ENCODE results near the gene BRD3.

Gene BRD3

DNA sequence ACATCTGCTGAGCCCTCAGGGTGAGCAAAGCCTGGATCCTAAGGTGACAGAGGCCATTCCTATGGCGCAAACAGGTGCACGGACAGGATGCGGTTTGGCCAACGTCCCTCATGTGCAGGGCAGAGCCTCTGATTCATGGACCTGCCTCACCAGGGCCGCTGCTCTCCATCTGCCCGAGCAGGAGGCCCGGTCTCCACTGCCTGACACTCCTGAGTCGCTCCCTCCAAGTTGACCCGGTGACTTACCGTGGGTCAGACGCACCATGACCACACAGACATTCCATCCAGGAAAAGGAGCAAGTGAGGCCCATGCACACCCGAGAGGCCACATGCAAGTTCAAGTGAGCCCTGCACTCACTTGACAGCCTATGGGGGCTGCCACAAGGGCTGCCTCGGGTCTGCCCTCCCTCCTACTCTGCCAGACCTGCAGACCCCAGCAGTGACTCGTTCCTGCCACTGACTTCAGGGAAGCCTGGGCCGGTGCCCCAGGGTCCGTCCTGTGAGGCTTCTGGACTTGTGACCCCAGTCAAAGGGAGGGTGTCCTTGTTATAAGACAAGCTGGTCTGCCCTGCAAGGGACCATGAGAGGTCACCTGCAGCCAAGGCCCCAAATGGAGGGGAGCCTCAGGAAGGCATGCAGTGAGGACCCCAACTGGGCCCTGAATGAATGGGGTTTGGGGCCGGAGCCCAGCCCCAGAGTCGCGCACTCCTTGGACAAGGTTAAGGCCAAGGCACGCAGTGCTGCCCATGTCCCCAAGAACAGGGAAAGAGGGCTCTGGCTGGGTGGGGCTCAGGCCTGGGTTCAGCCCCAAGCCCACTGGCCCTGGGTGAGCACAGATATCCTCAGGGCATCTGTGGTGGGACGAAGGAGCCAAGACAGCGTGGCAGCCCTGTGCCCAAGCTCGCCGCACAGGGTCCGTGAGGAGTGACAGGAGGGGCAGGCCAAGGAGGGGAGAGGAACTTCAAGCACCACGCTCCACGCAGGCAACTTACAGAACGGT lies 32.5 kb downstream of the BRD3 start:
- DNase-seq: no peak

GRCh38 chr9:134034215-134035040 lies 33.4 kb downstream of the BRD3 start:
- DNase-seq: no peak

GRCh38 chr9:134033516-134034214 lies 34.2 kb downstream of the BRD3 start:
- DNase-seq: no peak

DNA sequence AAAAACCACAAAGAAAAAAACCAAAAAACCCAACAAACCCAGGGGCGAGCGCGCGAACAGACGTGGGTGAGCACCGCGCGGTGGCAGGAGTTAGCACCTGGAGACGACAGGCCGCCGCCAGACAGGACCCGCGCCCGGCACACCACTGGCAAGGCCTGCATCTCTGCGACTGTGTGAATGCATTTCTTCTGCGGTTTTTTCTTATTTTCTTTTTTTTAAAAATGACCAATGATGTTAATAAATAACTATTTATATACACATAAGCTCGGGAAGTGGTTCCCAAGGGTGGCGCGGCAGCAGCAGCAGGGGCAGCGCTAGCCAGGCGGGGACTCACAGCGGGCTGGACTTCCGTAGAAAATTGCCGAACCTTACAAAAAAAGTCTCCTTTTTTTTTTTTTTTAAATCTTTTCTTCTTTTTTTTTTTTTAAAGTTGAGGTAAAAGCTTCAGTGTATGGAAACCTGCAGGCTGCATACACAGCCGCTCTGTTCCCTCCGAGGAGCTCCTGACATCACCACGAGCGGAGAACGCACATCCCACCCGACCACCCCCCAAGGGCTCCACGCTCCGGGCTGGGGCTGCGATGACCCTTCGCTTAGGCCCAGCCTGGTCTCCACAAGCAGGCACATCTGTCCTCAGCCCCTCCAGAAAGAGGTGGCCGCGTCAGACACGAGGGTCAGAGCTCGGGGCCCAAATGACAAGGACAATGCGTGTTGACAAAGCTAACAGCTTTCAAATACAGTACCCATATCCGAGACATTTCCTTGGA lies 35.2 kb downstream of the BRD3 start:
- no peak for DNase-seq

GRCh38 chr9:134031783-134032182 lies 36.0 kb downstream of the BRD3 start:
- no peak for DNase-seq

DNA sequence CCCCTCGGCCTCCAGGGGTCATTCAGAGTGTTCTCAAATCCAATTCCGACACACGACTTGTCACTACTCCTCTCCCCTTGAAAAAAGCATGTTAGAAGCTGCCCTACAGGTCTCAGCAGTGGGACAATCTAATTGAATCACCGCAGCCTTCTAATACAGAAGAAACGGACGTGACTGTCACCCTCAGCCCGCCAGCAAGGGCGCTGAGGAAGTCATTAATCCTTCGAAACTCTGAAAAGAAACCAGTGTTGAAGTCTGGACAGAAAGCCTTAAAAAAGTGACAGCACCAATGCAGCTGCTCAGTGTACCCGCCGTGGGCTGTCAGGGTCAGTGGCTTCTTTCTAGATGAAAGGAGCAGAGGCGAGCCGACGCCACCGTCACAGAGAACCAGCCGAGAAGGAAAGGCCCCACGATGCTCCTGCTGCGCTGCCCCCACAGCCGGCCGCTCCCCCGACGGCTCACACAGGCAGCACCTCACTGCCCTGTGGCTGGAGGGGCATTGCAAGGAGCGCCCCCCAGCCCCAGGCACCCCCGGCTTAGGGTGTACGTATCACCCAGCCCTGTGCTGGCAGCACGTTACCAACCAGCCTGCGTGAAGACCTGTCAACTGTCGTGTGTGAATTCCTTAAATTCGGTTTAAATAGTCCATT lies 36.9 kb downstream of the BRD3 start:
- no peak for DNase-seq

DNA sequence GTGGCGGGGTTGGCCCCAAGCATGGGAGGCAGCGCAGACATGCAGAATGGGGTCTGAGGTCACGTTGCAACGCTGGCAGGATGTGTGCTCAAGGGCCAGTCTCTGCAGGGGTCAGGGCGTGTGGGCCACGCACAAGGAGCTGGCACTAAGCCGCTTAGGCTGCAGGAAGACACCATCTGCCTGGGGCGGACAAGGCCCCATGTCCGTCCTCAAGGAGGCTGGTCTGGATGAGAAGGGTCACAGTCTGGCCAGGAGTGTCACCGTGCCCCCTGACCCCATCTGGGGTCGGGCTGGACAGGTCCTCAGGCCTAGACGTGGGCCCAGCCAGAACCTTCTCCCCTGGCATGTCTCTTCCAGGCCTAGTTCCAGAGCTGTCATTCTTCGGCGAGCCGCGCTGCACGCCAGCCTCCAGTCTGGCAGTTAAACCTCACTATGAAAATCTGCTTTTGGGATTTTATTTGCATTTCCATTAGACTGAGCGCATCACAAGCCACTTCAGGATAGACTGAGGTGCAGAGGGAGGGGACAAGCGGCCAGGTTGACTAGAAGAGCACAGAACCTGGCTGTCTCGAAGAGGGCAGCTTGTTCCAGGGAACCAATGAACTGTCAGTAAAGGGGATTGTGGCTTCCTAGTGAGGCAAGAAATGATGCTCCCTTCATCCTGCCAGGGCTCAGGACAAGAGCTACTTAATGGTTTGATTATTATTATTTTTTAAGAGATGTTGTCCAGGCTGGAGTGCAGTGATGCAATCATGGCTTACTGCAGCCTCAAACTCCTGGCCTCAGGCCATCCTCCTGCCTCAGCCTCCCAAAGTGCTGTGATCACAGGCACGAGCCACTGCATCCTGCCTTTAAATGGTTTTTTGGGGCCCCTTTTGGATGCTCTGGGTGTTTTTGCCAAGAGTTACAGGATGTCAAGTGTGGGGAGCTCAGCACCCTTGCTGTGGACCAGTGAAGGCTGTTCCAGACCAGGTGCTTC lies 38.3 kb downstream of the BRD3 start:
- no peak for DNase-seq

DNA sequence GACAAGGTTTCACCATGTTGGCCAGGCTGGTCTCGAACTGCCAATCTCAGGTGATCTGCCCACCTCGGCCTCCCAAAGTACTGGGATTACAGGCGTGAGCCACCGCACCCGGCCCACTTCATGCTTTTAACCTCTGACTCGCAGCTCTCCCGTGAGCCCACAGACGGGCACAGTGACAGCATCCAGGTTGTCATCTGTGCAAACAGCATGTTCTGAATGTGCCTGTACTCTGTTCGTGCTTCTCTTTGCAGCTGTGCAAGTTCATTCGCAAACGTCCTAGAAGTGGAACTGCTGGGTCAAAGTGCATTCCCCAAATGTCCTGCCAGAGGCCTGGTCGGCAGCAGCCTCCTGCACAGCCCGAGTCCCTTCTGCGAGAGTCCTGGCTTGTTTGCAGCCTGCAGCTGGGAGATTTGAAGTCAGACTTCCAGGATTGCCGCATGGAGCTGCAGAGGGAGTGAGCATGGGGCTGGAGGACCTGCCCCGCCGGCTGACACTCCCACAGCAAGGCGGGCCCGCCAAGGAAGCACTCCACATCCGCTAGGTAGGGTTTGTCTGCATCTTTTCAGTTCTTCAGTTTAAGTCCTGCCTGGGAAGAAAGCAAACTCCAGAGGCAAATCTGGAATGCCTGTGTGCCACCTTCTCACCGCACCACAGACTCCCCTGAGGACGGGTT lies 39.1 kb downstream of the BRD3 start:
- no peak for DNase-seq

DNA sequence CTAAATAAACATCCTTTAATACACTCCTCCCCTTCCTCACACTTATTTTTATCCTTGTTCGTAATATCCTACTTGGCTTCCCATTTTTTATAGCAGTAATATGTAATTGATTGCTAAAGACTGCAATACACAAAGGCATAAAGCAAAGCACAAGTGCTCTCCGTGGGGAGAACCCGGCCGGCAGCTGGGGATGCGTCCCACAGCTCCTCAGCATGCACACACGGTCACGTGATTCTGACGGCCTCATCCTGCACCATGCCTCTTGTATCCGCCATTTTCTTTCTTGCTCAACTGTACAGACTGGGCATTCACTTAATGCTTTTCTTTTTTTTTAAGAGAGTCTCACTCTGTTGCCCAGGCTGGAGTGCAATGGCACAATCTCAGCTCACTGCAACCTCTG lies 39.8 kb downstream of the BRD3 start:
- no peak for DNase-seq

- no peak for DNase-seq
Observed at GRCh38 chr9:134027561-134027960, 40.3 kb downstream of the BRD3 start.

DNA sequence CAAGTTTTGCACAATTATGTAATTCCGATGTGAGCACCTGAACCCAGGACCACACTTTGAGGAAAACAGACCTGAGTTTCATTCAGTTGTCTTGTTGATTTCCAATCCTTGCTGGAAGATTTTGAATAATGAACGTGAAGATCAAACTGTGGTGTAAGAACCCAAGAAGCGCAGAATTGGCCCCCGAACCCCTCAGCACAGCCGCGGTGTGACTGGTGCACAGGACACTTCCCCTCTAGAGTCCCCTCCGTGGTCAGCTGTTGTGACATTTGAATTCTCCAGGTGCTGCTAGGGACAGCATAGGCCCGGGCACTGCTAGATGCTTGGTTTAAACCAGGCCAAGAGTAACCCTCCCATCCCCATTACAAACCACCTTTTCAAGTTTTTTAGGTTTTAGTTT lies 40.8 kb downstream of the BRD3 start:
- no peak for DNase-seq

DNA sequence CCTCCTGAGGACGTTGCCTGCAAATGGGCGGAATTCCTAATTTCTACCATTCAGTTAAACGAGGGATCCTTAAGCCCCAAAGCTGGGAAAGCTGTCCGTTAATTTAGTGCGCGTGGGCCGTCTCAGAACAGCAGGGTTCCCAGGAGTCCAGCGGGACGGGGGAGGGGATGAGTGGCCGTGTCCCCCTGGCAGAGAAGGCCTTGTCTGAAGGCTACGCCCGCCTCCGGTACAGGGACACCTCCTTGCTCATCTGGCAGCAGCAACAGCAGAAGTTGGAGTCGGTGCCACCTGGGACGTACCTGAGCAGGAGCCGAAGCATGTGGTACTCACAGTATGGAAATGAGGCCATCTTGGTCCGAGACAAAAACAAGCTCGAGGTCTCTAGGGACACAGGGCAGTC lies 41.2 kb downstream of the BRD3 start:
- no peak for DNase-seq

DNA sequence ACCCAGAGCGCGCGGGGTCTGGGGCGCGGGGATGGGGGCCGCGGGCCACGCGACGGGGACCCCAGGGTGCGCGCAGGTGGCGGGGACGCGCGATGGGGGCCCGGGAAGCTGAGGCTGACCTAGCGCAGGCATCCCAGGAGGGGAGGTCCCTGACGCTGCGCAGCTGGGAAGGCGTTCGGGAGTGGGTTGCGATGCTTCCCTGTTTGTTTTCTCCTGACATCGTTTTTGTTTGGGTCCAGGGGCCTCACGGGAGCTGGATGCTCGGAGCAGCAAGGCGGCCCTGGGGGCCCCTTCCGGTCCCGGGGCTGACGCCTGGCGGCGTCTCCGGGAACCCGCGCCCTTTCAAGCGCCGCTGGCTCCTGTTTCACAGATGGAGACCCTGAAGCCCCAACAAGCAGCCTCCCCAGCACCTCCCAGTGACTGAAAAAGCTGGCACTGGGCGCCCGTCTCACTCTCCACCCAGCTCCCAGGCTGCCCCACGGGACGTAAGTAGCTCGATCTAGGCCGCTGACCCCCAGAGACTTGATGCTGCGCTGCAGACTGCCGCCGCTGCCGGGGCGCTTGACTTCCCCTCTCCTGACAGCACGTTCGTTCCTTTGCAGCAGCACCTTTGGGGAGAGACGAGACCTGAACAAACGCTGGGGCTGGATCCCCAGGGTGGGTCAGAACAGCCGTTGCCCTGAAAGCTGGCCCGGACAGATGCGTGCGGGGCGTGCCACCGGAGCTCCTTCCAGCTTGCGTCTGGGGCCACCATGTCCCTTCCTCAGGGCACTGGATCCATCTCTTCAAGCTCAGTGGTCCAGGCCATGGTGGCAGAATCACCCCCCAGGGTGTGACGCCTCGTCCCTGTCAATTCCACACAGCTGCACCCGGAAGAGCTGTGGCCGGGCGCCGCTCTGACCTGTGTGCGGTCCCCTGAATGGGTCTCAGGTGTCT lies 42.0 kb downstream of the BRD3 start:
- DNase-seq: peak; percentile 43

GRCh38 chr9:134024828-134025605 lies 42.8 kb downstream of the BRD3 start, which contains the start of gene BRD3OS:
Gene BRD3OS (plus strand): TSS chr9:134025481. CDS start chr9:134026748, 1,267 bp downstream.
- DNase-seq: peak; percentile 88

DNA sequence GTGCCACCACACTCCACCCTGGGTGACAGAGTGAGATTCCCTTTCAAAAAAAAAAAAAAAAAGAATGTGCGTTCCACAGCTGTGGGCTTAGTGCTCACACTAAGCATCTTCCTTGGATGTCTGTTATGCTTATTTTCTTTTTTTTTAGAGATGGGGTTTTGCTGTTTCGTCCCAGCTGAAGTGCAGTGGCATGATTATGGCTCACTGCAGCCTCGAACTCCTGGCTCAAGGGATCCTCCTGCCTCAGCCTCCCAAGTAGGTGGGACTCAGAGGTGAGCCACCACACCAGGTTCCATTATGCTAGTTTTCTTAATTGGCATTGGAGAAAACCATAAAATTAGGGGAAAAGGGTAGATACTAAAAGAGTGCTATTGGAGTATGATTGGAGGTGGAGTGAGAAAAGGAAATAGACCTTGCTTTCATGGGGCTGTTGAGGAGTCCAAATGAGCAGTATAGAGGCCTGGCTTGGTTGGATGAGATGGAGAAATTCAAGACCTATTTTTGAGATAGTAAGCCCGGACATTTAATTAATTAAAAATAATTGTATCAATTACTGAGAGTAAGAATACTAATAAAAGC lies 43.5 kb downstream of the BRD3 start:
- no peak for DNase-seq

DNA sequence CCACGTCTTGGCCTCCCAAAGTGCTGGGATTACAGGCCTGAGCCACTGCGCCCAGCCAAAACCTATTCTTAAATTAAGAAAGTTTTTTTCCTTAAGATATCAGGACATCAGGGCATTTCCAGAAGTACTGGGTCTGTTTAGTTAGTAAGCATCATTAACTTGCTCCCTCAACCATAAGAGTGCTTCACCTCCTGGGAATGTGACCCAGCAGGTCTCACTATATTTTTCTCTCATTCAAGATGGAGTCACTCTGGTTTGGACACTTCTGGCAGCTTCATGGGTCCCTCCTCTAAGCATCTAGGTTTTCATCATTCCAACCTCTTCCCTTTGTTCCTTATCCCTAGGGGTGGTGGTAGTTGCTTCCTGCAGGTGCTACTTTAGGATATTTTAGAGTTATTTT lies 52.9 kb downstream of the BRD3 start:
- no peak for DNase-seq

GRCh38 chr9:134011401-134011800 lies 56.4 kb downstream of the BRD3 start:
- DNase-seq: no peak
